GM23248 (cell line): Measurements from ENCODE around the gene FZD1. TPM values are rescaled to one million over a fixed set of nuclear protein-coding genes. Genes with fewer than 3 reads are reported as not detected.

ENCODE experiments used
- DNase-seq: peaks from one replicate; pipeline ENCODE4 v3.0.0-alpha.2; 2015
- H2AFZ ChIP-seq: fragments of 200-600 bp; sonication (generic); 2 replicates; pipeline ENCODE4 v1.6.1; 2016; ENCODE audit warnings: antibody characterized with exemption
- H3F3A ChIP-seq: fragments of 200-600 bp; sonication (generic); 2 replicates; pipeline ENCODE4 v1.6.1; 2016; ENCODE audit warnings: mild to moderate bottlenecking, antibody characterized with exemption, mixed run types; ENCODE audit not compliant: insufficient read depth
- H3K27ac ChIP-seq: fragments of 200-600 bp; sonication (generic); 2 replicates; pipeline ENCODE4 v1.5.1; 2016; ENCODE audit warnings: mild to moderate bottlenecking
- H3K27me3 ChIP-seq: fragments of 200-600 bp; sonication (generic); replicated peaks from 2 replicates; pipeline ENCODE4 v1.6.1; 2016; ENCODE audit warnings: mild to moderate bottlenecking; ENCODE audit not compliant: insufficient read depth
- H3K36me3 ChIP-seq: fragments of 200-600 bp; sonication (generic); 2 replicates; pipeline ENCODE4 v1.6.1; 2016; ENCODE audit warnings: low read depth, mild to moderate bottlenecking
- H3K4me1 ChIP-seq: fragments of 200-600 bp; sonication (generic); 2 replicates; pipeline ENCODE4 v1.6.1; 2016; ENCODE audit warnings: mild to moderate bottlenecking; ENCODE audit not compliant: insufficient read depth
- H3K4me2 ChIP-seq: fragments of 200-600 bp; sonication (generic); one replicate; pipeline ENCODE4 v1.6.1; 2016; ENCODE audit warnings: mild to moderate bottlenecking; ENCODE audit not compliant: unreplicated experiment
- H3K4me3 ChIP-seq: fragments of 200-600 bp; sonication (generic); 2 replicates; pipeline ENCODE4 v1.5.1; 2016; ENCODE audit warnings: mild to moderate bottlenecking
- H3K79me2 ChIP-seq: fragments of 200-600 bp; sonication (generic); 2 replicates; pipeline ENCODE4 v1.6.1; 2016; ENCODE audit warnings: mild to moderate bottlenecking; ENCODE audit not compliant: insufficient read depth
- H3K9ac ChIP-seq: fragments of 200-600 bp; sonication (generic); 2 replicates; pipeline ENCODE4 v1.6.1; 2016; ENCODE audit warnings: mild to moderate bottlenecking
- H3K9me2 ChIP-seq: fragments of 200-600 bp; sonication (generic); 2 replicates; pipeline ENCODE4 v1.6.1; 2016; ENCODE audit warnings: mixed run types, mild to moderate bottlenecking, moderate library complexity; ENCODE audit not compliant: insufficient read depth
- H3K9me3 ChIP-seq: fragments of 200-600 bp; sonication (generic); one replicate; pipeline ENCODE4 v1.6.1; 2017; ENCODE audit warnings: low read depth
- H4K20me1 ChIP-seq: fragments of 200-600 bp; sonication (generic); 2 replicates; pipeline ENCODE4 v1.6.0; 2016; ENCODE audit not compliant: insufficient read depth
- EZH2 ChIP-seq: fragments of 200-600 bp; sonication (generic); IDR thresholded peaks from 2 replicates; pipeline ENCODE4 v1.6.1; 2018; ENCODE audit warnings: antibody characterized with exemption, mild to moderate bottlenecking; ENCODE audit not compliant: insufficient read depth, poor library complexity, severe bottlenecking
- EZH2phosphoT487 ChIP-seq: fragments of 200-600 bp; sonication (generic); IDR thresholded peaks from 2 replicates; pipeline ENCODE4 v1.6.1; 2018; ENCODE audit warnings: antibody characterized with exemption, moderate library complexity, mild to moderate bottlenecking, low read depth; ENCODE audit not compliant: insufficient read depth
- WGBS, 2 experiments: methylation state at CpG; one replicate each; pipeline ENCODE4 v1.1.6; 2015 to 2017; ENCODE audit warnings: low lambda C conversion rate in 2 of 2, low coverage in 1 of 2; ENCODE audit errors: missing lambda C conversion rate in 2 of 2; 5-methylcytosine and 5-hydroxymethylcytosine counted together
- in situ Hi-C: fragments of 300-500 bp; cut with MboI; formaldehyde crosslinking; loops from 2 replicates; pipeline ENCODE4 v1.15.0; 2020
- polyA plus RNA-seq: library from polyadenylated mRNA; unstranded; fragments of >200 nt; fragmentation: Nextera tagmentation; extraction: Ambion mirVana; gene quantifications from 2 replicates; pipeline ENCODE4 v1.2.1, GENCODE V29; 2016
- total RNA-seq: library from RNA; depleted of rRNA; stranded (reverse); fragments of >200 nt; shearing (Covaris generic); gene quantifications from 2 replicates; pipeline ENCODE4 v1.2.3, GENCODE V29; 2014

FZD1 gene
- total and polyA plus RNA-seq, 2 experiments from 2014 or later, result 4.0 to 15.1 TPM

DNA sequence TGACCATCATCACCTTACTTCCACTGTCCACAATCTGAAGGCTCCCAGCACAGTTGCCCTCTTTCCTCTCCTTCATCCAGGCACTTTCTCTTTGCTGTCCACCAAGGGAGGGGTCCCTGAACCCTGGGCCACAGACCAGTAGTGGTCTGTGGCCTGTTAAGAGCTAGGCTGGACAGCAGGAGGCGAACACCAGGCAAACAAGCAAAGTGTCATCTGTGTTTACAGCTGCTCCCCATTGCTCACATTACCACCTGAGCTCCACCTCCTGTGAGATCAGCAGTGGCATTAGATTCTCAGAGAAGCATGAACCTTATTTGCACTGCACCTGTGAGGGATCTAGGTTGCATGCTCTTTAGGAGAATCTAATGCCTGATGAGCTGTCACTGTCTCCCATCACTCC lies 27.7 kb downstream of the FZD1 start:
- in situ Hi-C loops, result no loop called here
- H3K27me3 ChIP-seq, result peaks cover 29% of the 10 kb centered on the region

DNA sequence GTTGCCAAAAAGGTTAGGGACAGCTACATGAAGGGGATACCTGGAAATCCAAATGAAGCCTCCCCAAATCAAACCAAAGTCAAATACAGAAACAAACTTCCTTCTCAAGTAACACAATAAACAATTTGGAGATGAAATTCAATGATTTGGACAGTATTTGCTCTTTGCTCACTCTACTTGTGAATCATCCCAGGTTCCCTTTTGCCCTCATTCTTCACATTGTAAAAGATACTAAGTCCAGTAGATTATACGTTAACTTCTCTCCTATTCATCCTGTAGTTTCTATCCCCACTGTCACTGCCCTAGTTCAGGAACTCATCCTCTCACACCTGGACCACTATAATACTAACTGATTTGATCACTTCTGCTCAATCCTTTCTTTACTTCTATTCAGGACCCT lies 28.3 kb downstream of the FZD1 start:
- Histone ChIP-seq H4K20me1 (no peaks in the 10 kb centered on the region), H3K4me2 (no peak overlapping the region), H3K79me2 (no peaks in the 10 kb centered on the region), H3K4me1 (no peaks in the 10 kb centered on the region), H3K9ac (no peak overlapping the region), H3K9me2 (no peaks in the 10 kb centered on the region), H3K4me3 (no peak overlapping the region), H3K36me3 (no peaks in the 10 kb centered on the region), H3K27ac (no peak overlapping the region), H2AFZ (no peak overlapping the region), H3K27me3 (peaks cover 29% of the 10 kb centered on the region), H3F3A (no peaks in the 10 kb centered on the region), H3K9me3 (no peaks in the 10 kb centered on the region)
- 84 to 89% methylated on average over 1 of the region's 1 CpG for WGBS, 2 experiments
- TF ChIP-seq EZH2phosphoT487 (no peak), EZH2 (no peak)
- in situ Hi-C loops, result no loop called here
- DNase-seq, result no peak

More for the DNA sequence above, 27.7 kb downstream of the FZD1 start:
- DNase-seq, result no peak
- H3K9me2 ChIP-seq, result no peaks in the 10 kb centered on the region
- no peak overlapping the region for H2AFZ ChIP-seq
- 71 to 88% methylated on average over 1 of the region's 1 CpG for WGBS, 2 experiments
- no peak overlapping the region for H3K9ac ChIP-seq
- H4K20me1 ChIP-seq, result no peaks in the 10 kb centered on the region
- no peak overlapping the region for H3K4me2 ChIP-seq
- no peak overlapping the region for H3K4me3 ChIP-seq
- H3K79me2 ChIP-seq, result no peaks in the 10 kb centered on the region
- no peaks in the 10 kb centered on the region for H3F3A ChIP-seq
- H3K4me1 ChIP-seq, result no peaks in the 10 kb centered on the region
- no peak overlapping the region for H3K27ac ChIP-seq
- H3K9me3 ChIP-seq, result no peaks in the 10 kb centered on the region
- no peak for TF ChIP-seq EZH2phosphoT487
- no peak for TF ChIP-seq EZH2
- H3K36me3 ChIP-seq, result no peaks in the 10 kb centered on the region

- Histone ChIP-seq H3K4me3 (no peak overlapping the region), H2AFZ (no peak overlapping the region), H3K79me2 (no peaks in the 10 kb centered on the region), H3F3A (no peaks in the 10 kb centered on the region), H3K4me1 (no peaks in the 10 kb centered on the region), H4K20me1 (no peaks in the 10 kb centered on the region), H3K36me3 (no peaks in the 10 kb centered on the region), H3K9me3 (no peaks in the 10 kb centered on the region), H3K9me2 (no peaks in the 10 kb centered on the region), H3K27me3 (peaks cover 29% of the 10 kb centered on the region), H3K4me2 (no peak overlapping the region), H3K9ac (no peak overlapping the region), H3K27ac (no peak overlapping the region)
- TF ChIP-seq EZH2, result no peak
- TF ChIP-seq EZH2phosphoT487, result no peak
- 88 to 97% methylated on average over 2 of the region's 2 CpGs for WGBS, 2 experiments
- in situ Hi-C loops, result no loop called here
- DNase-seq, result no peak
Measured at GRCh38 chr7:91293136-91293535, 28.9 kb downstream of the FZD1 start.

DNA sequence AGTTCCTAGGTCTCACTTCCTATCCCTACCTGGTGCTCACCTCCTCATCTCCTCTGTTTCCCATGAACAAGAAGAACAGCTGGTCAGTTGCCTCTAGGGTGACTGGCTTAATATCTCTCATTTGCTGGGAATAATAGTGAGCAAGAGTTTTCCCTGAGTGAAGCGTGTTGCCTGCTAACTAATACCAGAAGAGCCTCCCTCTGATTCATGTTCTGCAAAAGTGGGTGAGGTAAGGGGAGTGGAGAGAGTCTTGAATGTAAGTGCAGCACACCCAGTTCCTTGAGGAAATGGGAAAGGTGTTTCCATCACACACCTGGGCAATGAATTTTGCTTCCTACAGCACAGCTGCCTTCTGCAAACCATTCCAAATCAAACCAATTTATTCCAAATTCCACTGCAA lies 29.6 kb downstream of the FZD1 start:
- TF ChIP-seq EZH2 (no peak), EZH2phosphoT487 (no peak)
- Histone ChIP-seq H3K4me3 (no peak overlapping the region), H3K9me2 (no peaks in the 10 kb centered on the region), H3K27ac (no peak overlapping the region), H3K79me2 (no peaks in the 10 kb centered on the region), H3K4me1 (no peaks in the 10 kb centered on the region), H3K9ac (no peak overlapping the region), H3F3A (no peaks in the 10 kb centered on the region), H3K36me3 (no peaks in the 10 kb centered on the region), H4K20me1 (no peaks in the 10 kb centered on the region), H3K27me3 (peaks cover 29% of the 10 kb centered on the region), H3K9me3 (no peaks in the 10 kb centered on the region), H2AFZ (no peak overlapping the region), H3K4me2 (no peak overlapping the region)
- DNase-seq, result no peak
- 88 to 96% methylated on average over 1 of the region's 1 CpG for WGBS, 2 experiments
- in situ Hi-C loops, result no loop called here

- H3K4me1 ChIP-seq, result no peaks in the 10 kb centered on the region
- peaks cover 33% of the 10 kb centered on the region for H3K27me3 ChIP-seq
- no peak for DNase-seq
- H3K36me3 ChIP-seq, result no peaks in the 10 kb centered on the region
- no peak overlapping the region for H3K27ac ChIP-seq
- in situ Hi-C loops, result no loop called here
- no peaks in the 10 kb centered on the region for H4K20me1 ChIP-seq
- H3K9ac ChIP-seq, result no peak overlapping the region
- WGBS, 2 experiments, result 70 to 72% methylated on average over 6 of the region's 6 CpGs
- no peaks in the 10 kb centered on the region for H3K79me2 ChIP-seq
- TF ChIP-seq EZH2phosphoT487, result no peak
- TF ChIP-seq EZH2, result no peak
- no peaks in the 10 kb centered on the region for H3K9me3 ChIP-seq
- H3K4me2 ChIP-seq, result no peak overlapping the region
- H3K9me2 ChIP-seq, result no peaks in the 10 kb centered on the region
- no peak overlapping the region for H3K4me3 ChIP-seq
- H2AFZ ChIP-seq, result no peak overlapping the region
- H3F3A ChIP-seq, result no peaks in the 10 kb centered on the region
Measured at GRCh38 chr7:91294639-91295220, 30.5 kb downstream of the FZD1 start.
